HEK293 (cell line): ENCODE results near the gene XK.

Experiments used
- CTCF ChIA-PET: fragments of 350-600 bp; formaldehyde crosslinking; extraction: SDS; loops from one replicate; lab custom pipeline; 2021; ENCODE audit warnings: antibody characterized with exemption; lab: Yijun Ruan, JAX
- POLR2A ChIA-PET: fragments of 300-600 bp; formaldehyde crosslinking; extraction: SDS; loops from one replicate; lab custom pipeline; 2020; ENCODE audit warnings: antibody characterized with exemption, inconsistent platforms; lab: Yijun Ruan, JAX
- H3K27ac ChIP-seq: fragments of 200-500 bp; sonication (Bioruptor generic); 2 replicates; pipeline ENCODE4 v1.5.1; 2014; ENCODE audit warnings: low read depth, low read length, control low read depth, inconsistent platforms; ENCODE audit errors: extremely low read depth
- H3K36me3 ChIP-seq, 2 experiments: fragments of 200-500 bp in 1 of 2; sonication (Bioruptor generic) in 1 of 2; 1 replicate in 1 of 2; 2 replicates in 1 of 2; pipeline ENCODE4 v1.5.1; 2014 to 2017; ENCODE audit warnings: inconsistent platforms in 2 of 2, low read length in 2 of 2; ENCODE audit not compliant: control insufficient read depth in 2 of 2, insufficient read depth in 1 of 2
- H3K4me1 ChIP-seq: fragments of 200-500 bp; sonication (Bioruptor generic); 2 replicates; pipeline ENCODE4 v1.5.1; 2014; ENCODE audit warnings: mild to moderate bottlenecking, low read length, inconsistent platforms; ENCODE audit not compliant: control insufficient read depth, insufficient read depth
- H3K4me3 ChIP-seq: 2 replicates; pipeline ENCODE4 v1.5.1; 2011; ENCODE audit warnings: low read depth, mild to moderate bottlenecking, control low read depth, low read length, moderate library complexity
- H3K9me3 ChIP-seq: fragments of 200-500 bp; sonication (Bioruptor generic); 2 replicates; pipeline ENCODE4 v1.5.1; 2014; ENCODE audit warnings: low read depth, low read length, inconsistent platforms; ENCODE audit not compliant: control insufficient read depth, insufficient read depth
- BCL11A ChIP-seq: fragments of 450-650 bp; formaldehyde crosslinking; IDR thresholded peaks from 2 replicates; pipeline ENCODE4 v1.5.1; 2016; ENCODE audit warnings: low read depth, missing biosample characterization, missing genetic modification characterization
- GLIS1 ChIP-seq: fragments of 450-650 bp; formaldehyde crosslinking; IDR thresholded peaks from 2 replicates; pipeline ENCODE4 v1.5.1; 2016; ENCODE audit warnings: missing biosample characterization, missing genetic modification characterization
- KLF16 ChIP-seq: fragments of 450-650 bp; formaldehyde crosslinking; IDR thresholded peaks from 2 replicates; pipeline ENCODE4 v1.5.1; 2017; ENCODE audit warnings: missing biosample characterization, missing genetic modification characterization
- MZF1 ChIP-seq: fragments of 450-650 bp; formaldehyde crosslinking; IDR thresholded peaks from 2 replicates; pipeline ENCODE4 v1.5.1; 2017; ENCODE audit warnings: missing biosample characterization, missing genetic modification characterization, borderline replicate concordance
- OVOL3 ChIP-seq: fragments of 450-650 bp; formaldehyde crosslinking; IDR thresholded peaks from 2 replicates; pipeline ENCODE4 v1.5.1; 2016; ENCODE audit warnings: missing biosample characterization, missing genetic modification characterization
- SP2 ChIP-seq: fragments of 450-650 bp; formaldehyde crosslinking; IDR thresholded peaks from 2 replicates; pipeline ENCODE4 v1.5.1; 2016; ENCODE audit warnings: missing biosample characterization, missing genetic modification characterization
- ZBTB49 ChIP-seq: fragments of 450-650 bp; formaldehyde crosslinking; IDR thresholded peaks from 2 replicates; pipeline ENCODE4 v1.5.1; 2016; ENCODE audit warnings: missing biosample characterization, missing genetic modification characterization, low read depth
- ZBTB6 ChIP-seq: fragments of 450-650 bp; formaldehyde crosslinking; IDR thresholded peaks from 2 replicates; pipeline ENCODE4 v1.5.1; 2017; ENCODE audit warnings: missing biosample characterization, missing genetic modification characterization
- ZBTB7A ChIP-seq: fragments of 450-650 bp; formaldehyde crosslinking; IDR thresholded peaks from 2 replicates; pipeline ENCODE4 v1.5.1; 2016; ENCODE audit warnings: low read depth, missing biosample characterization, missing genetic modification characterization
- ZFHX2 ChIP-seq: fragments of 450-650 bp; formaldehyde crosslinking; conservative IDR thresholded peaks from 2 replicates; pipeline ENCODE4 v1.5.1; 2016; ENCODE audit warnings: missing biosample characterization, missing genetic modification characterization
- ZIC2 ChIP-seq: fragments of 450-650 bp; formaldehyde crosslinking; IDR thresholded peaks from 2 replicates; pipeline ENCODE4 v1.5.1; 2016; ENCODE audit warnings: missing biosample characterization, missing genetic modification characterization
- ZNF16 ChIP-seq: fragments of 450-650 bp; formaldehyde crosslinking; IDR thresholded peaks from 2 replicates; pipeline ENCODE4 v1.5.1; 2016; ENCODE audit warnings: low read depth, missing biosample characterization, missing genetic modification characterization
- ZNF169 ChIP-seq: fragments of 450-650 bp; formaldehyde crosslinking; IDR thresholded peaks from 2 replicates; pipeline ENCODE4 v1.5.1; 2016; ENCODE audit warnings: missing biosample characterization, missing genetic modification characterization
- ZNF202 ChIP-seq: fragments of 450-650 bp; formaldehyde crosslinking; IDR thresholded peaks from 2 replicates; pipeline ENCODE4 v1.5.1; 2016; ENCODE audit warnings: missing biosample characterization, missing genetic modification characterization, borderline replicate concordance
- ZNF214 ChIP-seq: fragments of 450-650 bp; formaldehyde crosslinking; IDR thresholded peaks from 2 replicates; pipeline ENCODE4 v1.5.1; 2017; ENCODE audit warnings: missing biosample characterization, mild to moderate bottlenecking, missing genetic modification characterization, borderline replicate concordance
- ZNF23 ChIP-seq: fragments of 450-650 bp; formaldehyde crosslinking; IDR thresholded peaks from 2 replicates; pipeline ENCODE4 v1.5.1; 2016; ENCODE audit warnings: missing biosample characterization, missing genetic modification characterization, borderline replicate concordance
- ZNF280D ChIP-seq: fragments of 450-650 bp; formaldehyde crosslinking; IDR thresholded peaks from 2 replicates; pipeline ENCODE4 v1.5.1; 2016; ENCODE audit warnings: missing biosample characterization, missing genetic modification characterization
- ZNF501 ChIP-seq: fragments of 450-650 bp; formaldehyde crosslinking; IDR thresholded peaks from 2 replicates; pipeline ENCODE4 v1.5.1; 2016; ENCODE audit warnings: missing biosample characterization, missing genetic modification characterization
- ZNF548 ChIP-seq: fragments of 450-650 bp; formaldehyde crosslinking; IDR thresholded peaks from 2 replicates; pipeline ENCODE4 v1.5.1; 2016; ENCODE audit warnings: missing biosample characterization, missing genetic modification characterization
- ZNF555 ChIP-seq: fragments of 450-650 bp; formaldehyde crosslinking; conservative IDR thresholded peaks from 2 replicates; pipeline ENCODE4 v1.5.1; 2017; ENCODE audit warnings: missing biosample characterization, mild to moderate bottlenecking, missing genetic modification characterization, inconsistent platforms
- ZNF670 ChIP-seq: fragments of 450-650 bp; formaldehyde crosslinking; IDR thresholded peaks from 2 replicates; pipeline ENCODE4 v1.5.1; 2016; ENCODE audit warnings: missing biosample characterization, missing genetic modification characterization, low read depth
- ZNF768 ChIP-seq: fragments of 450-650 bp; formaldehyde crosslinking; IDR thresholded peaks from 2 replicates; pipeline ENCODE4 v1.5.1; 2018; ENCODE audit warnings: missing biosample characterization, mild to moderate bottlenecking, missing genetic modification characterization

The XK gene

GRCh38 chrX:37745835-37746217 lies 60.2 kb downstream of the XK start (continued):
- TF ChIP-seq OVOL3 (tag by site-specific recombination), result no peak
- no peak for TF ChIP-seq ZBTB6
- no peak for TF ChIP-seq ZNF169
- TF ChIP-seq BCL11A, result no peak
- no peak for TF ChIP-seq ZNF555
- no peak for TF ChIP-seq MZF1 (tag by site-specific recombination)
- TF ChIP-seq ZNF202 (tag by site-specific recombination), result no peak
- TF ChIP-seq SP2, result no peak

- POLR2A ChIA-PET, result no interaction called here
- CTCF ChIA-PET, result interaction anchor here (0.7 to 4.8 kb wide), 22 partner anchors 7 to 429 kb away, joined by 3 to 89 read pairs (median 4); partner anchors contain the start of gene CYBB
- H3K27ac ChIP-seq, result no peak overlapping the region
- no peaks in the 10 kb centered on the region for H3K9me3 ChIP-seq
- TF ChIP-seq ZNF768 (tag by site-specific recombination) (no peak), ZFHX2 (tag by site-specific recombination) (0 out of 2 replicates have a peak, but pooled peaks have one; percentile 22), GLIS1 (tag by site-specific recombination) (peak; percentile 68)
- H3K4me1 ChIP-seq, result no peaks in the 10 kb centered on the region
- no peak overlapping the region for H3K4me3 ChIP-seq
- no peaks in the 10 kb centered on the region for H3K36me3 ChIP-seq
These were observed 60.8 kb downstream of the XK start for GRCh38 chrX:37746218-37746941.

GRCh38 chrX:37746951-37747350 lies 61.4 kb downstream of the XK start:
- CTCF ChIA-PET, result interaction anchor here (0.8 to 4.8 kb wide), 5 partner anchors 9 to 428 kb away, joined by 3 to 89 read pairs (median 31); partner anchors contain the start of gene CYBB
- TF ChIP-seq ZIC2 (tag by site-specific recombination) (no peak), ZNF16 (tag by site-specific recombination) (no peak), ZNF214 (tag by site-specific recombination) (no peak), MZF1 (tag by site-specific recombination) (no peak), ZNF501 (no peak), ZNF280D (tag by site-specific recombination) (no peak), ZNF670 (tag by site-specific recombination) (no peak), ZNF548 (no peak), ZNF23 (no peak), ZBTB7A (tag by site-specific recombination) (no peak), KLF16 (tag by site-specific recombination) (no peak), ZBTB49 (no peak)
- TF ChIP-seq, all 188 proteins: peak for 0
- Histone ChIP-seq H3K4me1 (no peaks in the 10 kb centered on the region), H3K9me3 (no peaks in the 10 kb centered on the region), H3K36me3 (no peaks in the 10 kb centered on the region), H3K27ac (no peak overlapping the region), H3K4me3 (no peak overlapping the region)
- POLR2A ChIA-PET, result no interaction called here
